IMR-90 (cell line): ENCODE results near the gene PPEF2. TPM values are rescaled to one million over a fixed set of nuclear protein-coding genes. Genes with fewer than 3 reads are reported as not detected.

Experiments
- ATAC-seq: fragments of 200-7000 bp; cut with Tn5 transposase; 2 replicates; pipeline ENCODE4 v1.9.1; 2020; ENCODE audit warnings: low read depth, mild to moderate bottlenecking, moderate library complexity
- BruUV-seq: library from RNA; stranded (reverse); fragments of 400-500 nt; replicated peaks from 2 replicates; lab custom pipeline; 2021; lab: Mats Ljungman, UMichigan
- CTCF ChIA-PET: fragments of 300-600 bp; formaldehyde crosslinking; extraction: SDS; loops from one replicate; lab custom pipeline; 2021; ENCODE audit warnings: antibody characterized with exemption; lab: Yijun Ruan, JAX
- POLR2A ChIA-PET: fragments of 300-600 bp; sonication (Branson Sonifier 250); formaldehyde crosslinking; loops from one replicate; lab custom pipeline; 2022; ENCODE audit warnings: antibody characterized with exemption; ENCODE audit not compliant: unreplicated experiment; lab: Charles Lee
- DNase-seq: peaks from one replicate; pipeline ENCODE4 v3.0.0; 2013
- H2AFZ ChIP-seq: replicated peaks from 2 replicates; pipeline ENCODE3; 2013; ENCODE audit warnings: low read length, mild to moderate bottlenecking; ENCODE audit not compliant: poor library complexity
- H2AK5ac ChIP-seq: 2 replicates; pipeline ENCODE4 v1.6.1; 2013; ENCODE audit warnings: low read depth, low read length, inconsistent platforms
- H2AK9ac ChIP-seq: replicated peaks from 2 replicates; pipeline ENCODE3; 2013; ENCODE audit warnings: mild to moderate bottlenecking, low read depth, low read length, moderate library complexity; ENCODE audit not compliant: poor library complexity
- H2BK120ac ChIP-seq: 2 replicates; pipeline ENCODE4 v1.6.1; 2013; ENCODE audit warnings: low read depth, low read length, inconsistent platforms
- H2BK15ac ChIP-seq: 3 replicates; pipeline ENCODE4 v1.6.1; 2013; ENCODE audit warnings: low read depth, low read length, inconsistent platforms
- H2BK20ac ChIP-seq: 2 replicates; pipeline ENCODE4 v1.6.1; 2013; ENCODE audit warnings: low read depth, mild to moderate bottlenecking, inconsistent platforms, low read length, moderate library complexity
- H2BK5ac ChIP-seq: 2 replicates; pipeline ENCODE4 v1.6.1; 2013; ENCODE audit warnings: mild to moderate bottlenecking, low read depth, low read length, inconsistent platforms; ENCODE audit not compliant: poor library complexity, severe bottlenecking
- H3K14ac ChIP-seq: replicated peaks from 2 replicates; pipeline ENCODE4 v1.6.1; 2013; ENCODE audit warnings: low read depth, low read length, inconsistent platforms
- H3K18ac ChIP-seq: 2 replicates; pipeline ENCODE4 v1.6.1; 2013; ENCODE audit warnings: low read depth, low read length, control low read depth
- H3K23ac ChIP-seq: 2 replicates; pipeline ENCODE4 v1.6.1; 2013; ENCODE audit warnings: low read depth, low read length, inconsistent platforms
- H3K27ac ChIP-seq: 2 replicates; pipeline ENCODE4 v1.5.1; 2013; ENCODE audit warnings: mild to moderate bottlenecking, control low read depth, low read length; ENCODE audit not compliant: insufficient read depth
- H3K27me3 ChIP-seq: 2 replicates; pipeline ENCODE4 v1.6.1; 2013; ENCODE audit warnings: low read length; ENCODE audit not compliant: control insufficient read depth, insufficient read depth
- H3K36me3 ChIP-seq: 2 replicates; pipeline ENCODE4 v1.6.1; 2013; ENCODE audit warnings: low read length, mixed read lengths; ENCODE audit not compliant: control insufficient read depth, insufficient read depth
- H3K4ac ChIP-seq: 2 replicates; pipeline ENCODE4 v1.6.1; 2013; ENCODE audit warnings: low read depth, low read length, inconsistent platforms
- H3K4me1 ChIP-seq: 2 replicates; pipeline ENCODE4 v1.6.1; 2013; ENCODE audit warnings: low read length, mixed read lengths; ENCODE audit not compliant: control insufficient read depth, insufficient read depth
- H3K4me2 ChIP-seq: 2 replicates; pipeline ENCODE4 v1.6.1; 2013; ENCODE audit warnings: low read depth, mild to moderate bottlenecking, control low read depth, low read length, moderate library complexity
- H3K4me3 ChIP-seq: 2 replicates; pipeline ENCODE4 v1.5.1; 2013; ENCODE audit warnings: low read depth, mild to moderate bottlenecking, control low read depth, low read length, moderate library complexity; ENCODE audit not compliant: insufficient read depth
- H3K56ac ChIP-seq: 2 replicates; pipeline ENCODE4 v1.6.1; 2013; ENCODE audit warnings: low read length, inconsistent platforms; ENCODE audit not compliant: insufficient read depth; ENCODE audit errors: extremely low read depth
- H3K79me1 ChIP-seq, 2 experiments: 2 replicates each; pipeline ENCODE4 v1.6.1; 2013; ENCODE audit warnings: low read length in 2 of 2, inconsistent platforms in 1 of 2, low read depth in 1 of 2
- H3K9ac ChIP-seq: 2 replicates; pipeline ENCODE4 v1.6.1; 2013; ENCODE audit warnings: low read depth, low read length, control low read depth
- H3K9me1 ChIP-seq: 2 replicates; pipeline ENCODE4 v1.6.1; 2013; ENCODE audit warnings: low read length, inconsistent platforms; ENCODE audit not compliant: insufficient read depth
- H3K9me3 ChIP-seq: 2 replicates; pipeline ENCODE4 v1.6.1; 2013; ENCODE audit warnings: low read length; ENCODE audit not compliant: control insufficient read depth, insufficient read depth
- H4K20me1 ChIP-seq: 2 replicates; pipeline ENCODE4 v1.6.1; 2013; ENCODE audit warnings: low read length, inconsistent platforms; ENCODE audit not compliant: insufficient read depth
- H4K5ac ChIP-seq: 2 replicates; pipeline ENCODE4 v1.6.1; 2013; ENCODE audit warnings: mild to moderate bottlenecking, low read depth, low read length, control low read depth
- H4K8ac ChIP-seq, 2 experiments: 2 replicates each; pipeline ENCODE4 v1.6.1; 2013; ENCODE audit warnings: low read depth in 2 of 2, low read length in 2 of 2, control low read depth in 1 of 2, inconsistent platforms in 1 of 2
- H4K91ac ChIP-seq: 2 replicates; pipeline ENCODE4 v1.6.1; 2013; ENCODE audit warnings: low read depth, low read length, inconsistent platforms; ENCODE audit not compliant: insufficient read depth
- CEBPB ChIP-seq: IDR thresholded peaks from 2 replicates; pipeline ENCODE4 v1.6.1; 2012; ENCODE audit warnings: low read depth, low read length, improper control_type of control experiment
- CHD1 ChIP-seq: IDR thresholded peaks from 2 replicates; pipeline ENCODE4 v1.6.1; 2012; ENCODE audit warnings: low read depth, low read length, improper control_type of control experiment
- FOS ChIP-seq: fragments of 150-350 bp; IDR thresholded peaks from 2 replicates; pipeline ENCODE4 v1.6.1; 2016; ENCODE audit warnings: low read depth, low read length
- MAFK ChIP-seq: IDR thresholded peaks from 2 replicates; pipeline ENCODE4 v1.6.1; 2012; ENCODE audit warnings: low read depth, low read length, improper control_type of control experiment
- MXI1 ChIP-seq: IDR thresholded peaks from 2 replicates; pipeline ENCODE4 v1.6.1; 2012; ENCODE audit warnings: low read depth, mild to moderate bottlenecking, low read length, moderate library complexity, borderline replicate concordance
- NFE2L2 ChIP-seq: fragments of 150-350 bp; IDR thresholded peaks from 2 replicates; pipeline ENCODE4 v1.6.1; 2016; ENCODE audit warnings: low read depth, mild to moderate bottlenecking, low read length
- POLR2A ChIP-seq: IDR thresholded peaks from 2 replicates; pipeline ENCODE4 v1.6.1; 2012; ENCODE audit warnings: mild to moderate bottlenecking, low read depth, low read length
- RAD21 ChIP-seq: IDR thresholded peaks from 2 replicates; pipeline ENCODE4 v1.6.1; 2012; ENCODE audit warnings: low read length, improper control_type of control experiment
- RCOR1 ChIP-seq: IDR thresholded peaks from 2 replicates; pipeline ENCODE4 v1.6.1; 2012; ENCODE audit warnings: mild to moderate bottlenecking, low read length, improper control_type of control experiment; ENCODE audit not compliant: insufficient replicate concordance
- RFX5 ChIP-seq: IDR thresholded peaks from 2 replicates; pipeline ENCODE4 v1.8.0; 2012; ENCODE audit warnings: low read depth, mild to moderate bottlenecking, low read length, moderate library complexity
- USF2 ChIP-seq: fragments of 150-350 bp; IDR thresholded peaks from 2 replicates; pipeline ENCODE4 v1.6.1; 2017; ENCODE audit warnings: mild to moderate bottlenecking, antibody characterized with exemption, low read length, low read depth
- WGBS, 2 experiments: methylation state at CpG; one replicate each; pipeline versions ENCODE4 v1.1.5 to v1.1.7; 2013; ENCODE audit warnings: missing lambda C conversion rate in 2 of 2; ENCODE audit not compliant: insufficient read length in 1 of 2; ENCODE audit errors: extremely low coverage in 2 of 2; 5-methylcytosine and 5-hydroxymethylcytosine counted together
- dilution Hi-C: fragments of 300-500 bp; cut with HindIII; formaldehyde crosslinking; loops from one replicate; pipeline ENCODE4 v1.14.3; 2018; ENCODE audit warnings: low sequenced_read_pairs; ENCODE audit not compliant: unreplicated experiment
- in situ Hi-C: fragments of 300-500 bp; cut with MboI; formaldehyde crosslinking; loops from 3 replicates; pipeline ENCODE4 v1.14.3; 2019; ENCODE audit warnings: low sequenced_read_pairs, inconsistent platforms, mixed read lengths
- intact Hi-C: fragments of 100-400 bp; cut with micrococcal nuclease; formaldehyde crosslinking; loops from 2 replicates; pipeline ENCODE4 v1.10.0; 2022
- polyA plus RNA-seq, 3 experiments: library from polyadenylated mRNA; depleted of rRNA; stranded (reverse); fragments of >200 nt; gene quantifications; 2 replicates each; pipeline ENCODE4 v1.2.3, GENCODE V29; 2012; ENCODE audit warnings: low replicate concordance in 1 of 3
- total RNA-seq: library from RNA; depleted of rRNA; stranded (reverse); fragments of >200 nt; gene quantifications from 2 replicates; pipeline ENCODE4 v1.2.3, GENCODE V29; 2012

The PPEF2 gene
- total and polyA plus RNA-seq, 2 of the 4 experiments (the other 2 are of a cell fraction): not detected

DNA sequence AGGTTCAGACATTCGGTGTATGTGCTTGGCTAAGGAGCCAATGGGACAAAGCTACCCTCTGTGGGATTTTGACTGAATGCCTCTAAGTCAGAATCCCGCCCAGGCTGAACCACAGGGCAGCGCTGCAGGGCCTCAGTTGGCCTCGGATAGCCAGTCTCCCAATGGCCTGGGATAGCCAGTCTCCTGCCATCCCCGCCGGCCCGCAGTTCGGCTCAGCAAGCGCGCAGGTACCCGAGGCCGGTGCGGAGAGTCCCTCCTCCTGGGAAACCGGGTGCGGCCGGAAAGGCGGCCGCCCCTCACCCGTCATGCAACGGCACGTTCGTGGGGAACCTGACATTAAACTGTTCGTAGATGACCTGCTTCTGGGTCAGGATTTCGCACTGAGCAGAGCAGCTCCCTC lies 16.1 kb downstream of the PPEF2 start:
- H3K36me3 ChIP-seq: no peaks in the 10 kb centered on the region
- H3K4ac ChIP-seq: no peak overlapping the region
- no peaks in the 10 kb centered on the region for H3K4me1 ChIP-seq
- H3K27me3 ChIP-seq: peaks cover 23% of the 10 kb centered on the region
- no peak overlapping the region for H2AK5ac ChIP-seq
- intact Hi-C loops (no loop called here), dilution Hi-C loops (no loop called here), in situ Hi-C loops (no loop called here)
- H3K9me1 ChIP-seq: no peaks in the 10 kb centered on the region
- peak overlapping the region; percentile 65 for H2AFZ ChIP-seq
- no peaks in the 10 kb centered on the region for H3K79me1 ChIP-seq
- no peak overlapping the region for H3K18ac ChIP-seq
- H4K5ac ChIP-seq: no peak overlapping the region
- no peak overlapping the region for H2BK120ac ChIP-seq
- BruUV-seq: no TSS peak
- H3K23ac ChIP-seq: no peak overlapping the region
- no peak overlapping the region for H4K91ac ChIP-seq
- H3K56ac ChIP-seq: no peak overlapping the region
- H3K9me3 ChIP-seq: no peaks in the 10 kb centered on the region
- CTCF ChIA-PET: interaction anchor here (1.6 kb wide), 1 partner anchor 10 kb away, joined by 6 read pairs; no protein-coding TSS in a partner anchor
- no peak overlapping the region for H2BK5ac ChIP-seq
- ATAC-seq: no peak
- no peak overlapping the region for H2BK15ac ChIP-seq
- no peak overlapping the region for H3K4me2 ChIP-seq
- H3K9ac ChIP-seq: no peak overlapping the region
- DNase-seq: no peak
- H4K20me1 ChIP-seq: no peaks in the 10 kb centered on the region
- H2BK20ac ChIP-seq: no peak overlapping the region
- no peak overlapping the region for H2AK9ac ChIP-seq
- H3K27ac ChIP-seq: no peak overlapping the region
- no peak overlapping the region for H3K4me3 ChIP-seq
- no peak overlapping the region for H4K8ac ChIP-seq
- POLR2A ChIA-PET: no interaction called here
- 73% methylated on average over 2 of the region's 24 CpGs; no CpG with 5 or more reads in 1 of the 2 experiments for WGBS, 2 experiments
- H3K14ac ChIP-seq: no peak overlapping the region
- TF ChIP-seq POLR2A (no peak), RAD21 (no peak), NFE2L2 (no peak), FOS (no peak), RCOR1 (no peak), USF2 (no peak), CEBPB (no peak), MAFK (no peak), RFX5 (no peak), MXI1 (no peak), CHD1 (no peak)
